ENCODE data around the gene MAP4. TPM values are rescaled to one million over a fixed set of nuclear protein-coding genes. Genes with fewer than 3 reads are reported as not detected.

Gene MAP4
- polyA plus RNA-seq, 3 donors, result 6.2 to 24.1 (median 18.4) TPM

DNA sequence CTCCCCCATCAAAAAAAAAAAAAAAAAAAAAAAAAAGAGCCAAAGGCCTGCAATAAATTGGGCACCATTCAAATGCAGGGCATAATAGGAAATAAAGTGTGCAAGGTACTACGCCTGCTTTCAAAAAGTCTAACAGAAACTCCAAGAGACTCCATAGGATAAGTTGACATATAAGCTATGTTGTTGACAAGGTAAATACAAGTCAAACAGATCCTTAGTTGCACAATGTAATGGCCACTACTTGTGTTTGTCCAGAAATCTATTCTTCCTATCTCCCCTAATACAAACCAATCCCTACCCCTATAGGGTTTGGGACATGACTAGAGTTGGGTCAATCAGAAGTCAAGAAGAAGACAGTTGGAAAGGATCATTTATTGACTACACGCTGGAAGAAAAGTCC lies 16.0 kb downstream of the MAP4 start:
- Histone ChIP-seq H3K9ac (ENCODE audit: insufficient read depth, low read length, poor library complexity, severe bottlenecking) (no peak overlapping the region), H3K27me3 (ENCODE audit: control insufficient read depth in 2 of 2, insufficient read depth in 2 of 2, low read length in 2 of 2) (no peaks in the 10 kb centered on the region), H2AFZ (ENCODE audit: insufficient read depth, low read depth, low read length, poor library complexity, severe bottlenecking) (no peak overlapping the region), H3K36me3 (replicated peaks in 1 of 2; ENCODE audit: control insufficient read depth in 1 of 2, insufficient read depth in 2 of 2, low read length in 2 of 2) (peaks cover 0 to 27% of the 10 kb centered on the region in 2 donors), H3K4me1 (ENCODE audit: control insufficient read depth in 1 of 2, insufficient read depth in 2 of 2, low read length in 2 of 2) (no peaks in the 10 kb centered on the region), H4K20me1 (ENCODE audit: insufficient read depth, low read length) (peaks cover 13% of the 10 kb centered on the region), H3K9me3 (replicated peaks in 1 of 2; ENCODE audit: control insufficient read depth in 1 of 2, insufficient read depth in 1 of 2, low read length in 2 of 2) (no peaks in the 10 kb centered on the region), H3K27ac (ENCODE audit: low read depth in 1 of 2, low read length in 2 of 2) (no peak overlapping the region), H3K4me3 (replicated peaks in 1 of 3; ENCODE audit: low read depth in 2 of 3, low read length in 3 of 3) (no peak overlapping the region), H3K4me2 (replicated peaks; ENCODE audit: extremely low read depth, low read length, poor library complexity, severe bottlenecking) (no peak overlapping the region), H3K79me2 (ENCODE audit: insufficient read depth, low read length) (peaks cover 7% of the 10 kb centered on the region)
- H3K9me3 Mint-ChIP-seq, result no peaks in the 10 kb centered on the region
- peaks cover 0 to 2% (median 0%) of the 10 kb centered on the region in 3 donors for H3K27me3 Mint-ChIP-seq (ENCODE audit: low read depth in 3 of 3)
- peaks cover 6% of the 10 kb centered on the region for H3K4me1 Mint-ChIP-seq
- DNase-seq, result no peak
- WGBS (ENCODE audit: insufficient coverage), result 100% methylated on average over 1 of the region's 2 CpGs
- no peak overlapping the region for H3K27ac Mint-ChIP-seq
- intact Hi-C loops (cut with micrococcal nuclease), result no loop called here
- TF ChIP-seq, protein P1, sequence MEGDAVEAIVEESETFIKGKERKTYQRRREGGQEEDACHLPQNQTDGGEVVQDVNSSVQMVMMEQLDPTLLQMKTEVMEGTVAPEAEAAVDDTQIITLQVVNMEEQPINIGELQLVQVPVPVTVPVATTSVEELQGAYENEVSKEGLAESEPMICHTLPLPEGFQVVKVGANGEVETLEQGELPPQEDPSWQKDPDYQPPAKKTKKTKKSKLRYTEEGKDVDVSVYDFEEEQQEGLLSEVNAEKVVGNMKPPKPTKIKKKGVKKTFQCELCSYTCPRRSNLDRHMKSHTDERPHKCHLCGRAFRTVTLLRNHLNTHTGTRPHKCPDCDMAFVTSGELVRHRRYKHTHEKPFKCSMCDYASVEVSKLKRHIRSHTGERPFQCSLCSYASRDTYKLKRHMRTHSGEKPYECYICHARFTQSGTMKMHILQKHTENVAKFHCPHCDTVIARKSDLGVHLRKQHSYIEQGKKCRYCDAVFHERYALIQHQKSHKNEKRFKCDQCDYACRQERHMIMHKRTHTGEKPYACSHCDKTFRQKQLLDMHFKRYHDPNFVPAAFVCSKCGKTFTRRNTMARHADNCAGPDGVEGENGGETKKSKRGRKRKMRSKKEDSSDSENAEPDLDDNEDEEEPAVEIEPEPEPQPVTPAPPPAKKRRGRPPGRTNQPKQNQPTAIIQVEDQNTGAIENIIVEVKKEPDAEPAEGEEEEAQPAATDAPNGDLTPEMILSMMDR (IDR thresholded peaks at IDR 0.05), result no peak
- H3K36me3 Mint-ChIP-seq, result peaks cover 30 to 34% of the 10 kb centered on the region in 2 donors
- H3K4me3 Mint-ChIP-seq, result no peak overlapping the region

DNA sequence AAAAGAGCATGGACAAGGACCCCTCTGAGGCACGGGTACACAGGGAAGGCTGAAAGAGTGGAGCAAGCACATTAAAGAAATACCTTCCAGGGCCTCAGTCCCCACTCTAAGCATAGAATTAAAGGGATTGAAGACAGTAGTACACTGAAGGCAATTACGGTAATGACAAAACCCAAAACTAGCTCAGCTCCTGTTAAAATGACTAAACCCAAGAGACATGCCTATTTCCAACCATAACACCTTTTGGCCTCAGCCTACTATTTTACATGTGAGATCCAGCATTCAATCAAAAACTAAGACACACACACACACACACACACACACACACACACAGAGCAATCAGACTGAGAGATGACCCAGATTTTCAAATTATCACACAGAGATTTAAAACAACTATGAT lies 19.8 kb downstream of the MAP4 start:
- H3K4me2 ChIP-seq (replicated peaks; ENCODE audit: extremely low read depth, low read length, poor library complexity, severe bottlenecking), result no peak overlapping the region
- TF ChIP-seq, protein P1 (IDR thresholded peaks at IDR 0.05), result no peak
- no peak overlapping the region for H3K27ac ChIP-seq (ENCODE audit: low read depth in 1 of 2, low read length in 2 of 2)
- peaks cover 14% of the 10 kb centered on the region for H4K20me1 ChIP-seq (ENCODE audit: insufficient read depth, low read length)
- H3K36me3 Mint-ChIP-seq, result peaks cover 43 to 57% of the 10 kb centered on the region in 2 donors
- peaks cover 0 to 2% (median 0%) of the 10 kb centered on the region in 7 donors for H3K9me3 Mint-ChIP-seq
- peaks cover 0 to 46% of the 10 kb centered on the region in 2 donors for H3K36me3 ChIP-seq (replicated peaks in 1 of 2; ENCODE audit: control insufficient read depth in 1 of 2, insufficient read depth in 2 of 2, low read length in 2 of 2)
- H3K27me3 ChIP-seq (ENCODE audit: control insufficient read depth in 2 of 2, insufficient read depth in 2 of 2, low read length in 2 of 2), result no peaks in the 10 kb centered on the region
- H3K27ac Mint-ChIP-seq, result peak overlapping the region in 1 of 7 donors; percentile 10
- intact Hi-C loops (cut with micrococcal nuclease), result no loop called here
- H3K79me2 ChIP-seq (ENCODE audit: insufficient read depth, low read length), result peaks cover 7% of the 10 kb centered on the region
- H3K9me3 ChIP-seq (replicated peaks in 1 of 2; ENCODE audit: control insufficient read depth in 1 of 2, insufficient read depth in 1 of 2, low read length in 2 of 2), result no peaks in the 10 kb centered on the region
- no peak for DNase-seq
- H3K4me1 ChIP-seq (ENCODE audit: control insufficient read depth in 1 of 2, insufficient read depth in 2 of 2, low read length in 2 of 2), result no peaks in the 10 kb centered on the region
- no peak overlapping the region for H3K9ac ChIP-seq (ENCODE audit: insufficient read depth, low read length, poor library complexity, severe bottlenecking)
- no peak overlapping the region for H2AFZ ChIP-seq (ENCODE audit: insufficient read depth, low read depth, low read length, poor library complexity, severe bottlenecking)
- H3K4me1 Mint-ChIP-seq, result no peaks in the 10 kb centered on the region
- H3K4me3 Mint-ChIP-seq, result no peak overlapping the region
- H3K4me3 ChIP-seq (replicated peaks in 1 of 3; ENCODE audit: low read depth in 2 of 3, low read length in 3 of 3), result no peak overlapping the region
- 100% methylated on average over 1 of the region's 2 CpGs for WGBS (ENCODE audit: insufficient coverage)
- no peaks in the 10 kb centered on the region for H3K27me3 Mint-ChIP-seq (ENCODE audit: low read depth in 3 of 3)

Data from CD14-positive monocyte (primary cell).